Left ventricle myocardium inferior (tissue), 1 donor: ENCODE measurements around the gene MAU2. TPM values are rescaled to one million over a fixed set of nuclear protein-coding genes. Genes with fewer than 3 reads are reported as not detected.

ENCODE experiments used
- DNase-seq: peaks from one replicate; pipeline ENCODE4 v3.0.0-alpha.2; 2020
- H3K27ac ChIP-seq: fragments of 200-600 bp; replicated peaks from 2 replicates; pipeline ENCODE4 v1.8.0; 2021
- H3K27me3 ChIP-seq: fragments of 200-600 bp; 2 replicates; pipeline ENCODE4 v1.8.0; 2021; ENCODE audit warnings: low read depth
- H3K36me3 ChIP-seq: fragments of 200-600 bp; 2 replicates; pipeline ENCODE4 v1.8.0; 2021
- H3K4me1 ChIP-seq: fragments of 200-600 bp; 2 replicates; pipeline ENCODE4 v1.8.0; 2021
- H3K4me3 ChIP-seq: fragments of 200-600 bp; 2 replicates; pipeline ENCODE4 v1.8.0; 2021; ENCODE audit warnings: mild to moderate bottlenecking, moderate library complexity
- H3K9me3 ChIP-seq: fragments of 200-600 bp; replicated peaks from 2 replicates; pipeline ENCODE4 v1.8.0; 2021
- CTCF ChIP-seq: fragments of 200-600 bp; IDR thresholded peaks from 2 replicates; pipeline ENCODE4 v1.8.0; 2021; ENCODE audit warnings: antibody characterized with exemption, mild to moderate bottlenecking, borderline replicate concordance
- intact Hi-C: fragments of 100-400 bp; cut with micrococcal nuclease; formaldehyde crosslinking; loops from one replicate; pipeline ENCODE4 v1.11.0; 2022
- long read RNA-seq: library from polyadenylated mRNA; unstranded; transcript quantifications from one replicate; pipeline ENCODE4 v2.0.0, GENCODE V29; 2021
- total RNA-seq: library from RNA; stranded (reverse); fragmentation: NEBNext Ultra II Directional; extraction: Animal tissue kit (Norgen Biotek cat#: 25700); gene quantifications from one replicate; pipeline ENCODE4 v1.2.1, GENCODE V29; 2021
- donor health status: DM: no; HTN: yes; CAD: no; lungs with severe emphysema.

MAU2 gene
- total RNA-seq, result 33.0 TPM
- long read RNA-seq, partial matches to known transcripts, result 2 of 29 reads
- long read RNA-seq, other reads (novel, unspliced or antisense), result 27 of 29 reads

GRCh38 chr19:19320361-19321140, at the start of gene MAU2, which contains the start of gene SUGP1:
MAU2 (plus strand) TSS chr19:19320829; CDS start chr19:19320860, 31 bp downstream.
SUGP1 (minus strand) TSS chr19:19320509; CDS start chr19:19320496, 13 bp downstream.
- TF ChIP-seq CTCF, result peak; percentile 64
- peaks cover 33% of the 10 kb centered on the region for H3K36me3 ChIP-seq
- DNase-seq, result peak; percentile 87
- peaks cover 70% of the 10 kb centered on the region for H3K4me1 ChIP-seq
- peak within 1 kb of the TSS; percentile 100 for H3K4me3 ChIP-seq
- H3K9me3 ChIP-seq, result no peaks in the 10 kb centered on the region
- peak within 1 kb of the TSS; percentile 93 for H3K27ac ChIP-seq
- intact Hi-C loops, result no loop called here
- no peaks in the 10 kb centered on the region for H3K27me3 ChIP-seq

GRCh38 chr19:19271828-19272599, 48.6 kb upstream of the MAU2 start:
- peaks cover 17% of the 10 kb centered on the region for H3K27me3 ChIP-seq
- DNase-seq, result no peak
- intact Hi-C loops, result no loop called here
- no peaks in the 10 kb centered on the region for H3K9me3 ChIP-seq
- H3K36me3 ChIP-seq, result peaks cover 20% of the 10 kb centered on the region
- H3K4me3 ChIP-seq, result no peak overlapping the region
- TF ChIP-seq CTCF, result no peak
- no peak overlapping the region for H3K27ac ChIP-seq
- peaks cover 7% of the 10 kb centered on the region for H3K4me1 ChIP-seq

GRCh38 chr19:19274146-19274545, 46.5 kb upstream of the MAU2 start:
- DNase-seq, result no peak
- peaks cover 41% of the 10 kb centered on the region for H3K36me3 ChIP-seq
- peaks cover 17% of the 10 kb centered on the region for H3K27me3 ChIP-seq
- no peak overlapping the region for H3K27ac ChIP-seq
- TF ChIP-seq CTCF, result no peak
- intact Hi-C loops, result no loop called here
- H3K4me1 ChIP-seq, result peaks cover 7% of the 10 kb centered on the region
- no peaks in the 10 kb centered on the region for H3K9me3 ChIP-seq
- H3K4me3 ChIP-seq, result no peak overlapping the region

GRCh38 chr19:19274716-19275565, 45.7 kb upstream of the MAU2 start:
- Histone ChIP-seq H3K4me3 (no peak overlapping the region), H3K9me3 (no peaks in the 10 kb centered on the region), H3K27ac (no peak overlapping the region), H3K27me3 (peaks cover 17% of the 10 kb centered on the region), H3K36me3 (peaks cover 49% of the 10 kb centered on the region), H3K4me1 (peaks cover 7% of the 10 kb centered on the region)
- intact Hi-C loops, result no loop called here
- no peak for DNase-seq
- no peak for TF ChIP-seq CTCF

GRCh38 chr19:19276386-19276785, 44.2 kb upstream of the MAU2 start:
- Histone ChIP-seq H3K4me1 (peaks cover 7% of the 10 kb centered on the region), H3K27me3 (peaks cover 17% of the 10 kb centered on the region), H3K27ac (no peak overlapping the region), H3K36me3 (peaks cover 63% of the 10 kb centered on the region), H3K4me3 (no peak overlapping the region), H3K9me3 (no peaks in the 10 kb centered on the region)
- DNase-seq, result no peak
- intact Hi-C loops, result no loop called here
- no peak for TF ChIP-seq CTCF
